GM19238 (cell line): ENCODE results near the gene B4GALNT3.

Source experiments
- DNase-seq: peaks from one replicate; pipeline ENCODE4 v3.0.0; 2011; ENCODE audit warnings: low spot score; ENCODE audit not compliant: insufficient read length

The B4GALNT3 gene

DNA sequence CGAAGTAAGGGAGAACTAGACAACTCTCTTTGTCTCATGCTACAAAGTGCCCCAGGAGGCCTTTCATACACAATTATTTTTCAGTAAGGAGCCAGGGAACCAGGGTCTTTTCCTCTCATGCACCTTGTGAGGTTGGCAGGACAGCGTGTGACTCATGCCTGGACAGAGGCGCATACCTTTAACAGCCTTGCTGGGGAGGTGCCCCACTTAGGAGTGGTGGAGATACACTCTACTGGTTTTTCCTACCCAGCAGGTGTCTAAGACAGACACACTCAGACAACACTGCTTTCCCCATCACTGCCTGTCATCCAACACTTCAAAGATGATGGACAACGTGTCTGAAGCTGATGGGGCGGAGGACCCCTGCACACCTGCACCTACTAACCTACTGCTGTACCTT lies 49.1 kb downstream of the B4GALNT3 start:
- DNase-seq, result no peak

- DNase-seq, result no peak
Observed at GRCh38 chr12:509500-509899, 49.8 kb downstream of the B4GALNT3 start.

DNA sequence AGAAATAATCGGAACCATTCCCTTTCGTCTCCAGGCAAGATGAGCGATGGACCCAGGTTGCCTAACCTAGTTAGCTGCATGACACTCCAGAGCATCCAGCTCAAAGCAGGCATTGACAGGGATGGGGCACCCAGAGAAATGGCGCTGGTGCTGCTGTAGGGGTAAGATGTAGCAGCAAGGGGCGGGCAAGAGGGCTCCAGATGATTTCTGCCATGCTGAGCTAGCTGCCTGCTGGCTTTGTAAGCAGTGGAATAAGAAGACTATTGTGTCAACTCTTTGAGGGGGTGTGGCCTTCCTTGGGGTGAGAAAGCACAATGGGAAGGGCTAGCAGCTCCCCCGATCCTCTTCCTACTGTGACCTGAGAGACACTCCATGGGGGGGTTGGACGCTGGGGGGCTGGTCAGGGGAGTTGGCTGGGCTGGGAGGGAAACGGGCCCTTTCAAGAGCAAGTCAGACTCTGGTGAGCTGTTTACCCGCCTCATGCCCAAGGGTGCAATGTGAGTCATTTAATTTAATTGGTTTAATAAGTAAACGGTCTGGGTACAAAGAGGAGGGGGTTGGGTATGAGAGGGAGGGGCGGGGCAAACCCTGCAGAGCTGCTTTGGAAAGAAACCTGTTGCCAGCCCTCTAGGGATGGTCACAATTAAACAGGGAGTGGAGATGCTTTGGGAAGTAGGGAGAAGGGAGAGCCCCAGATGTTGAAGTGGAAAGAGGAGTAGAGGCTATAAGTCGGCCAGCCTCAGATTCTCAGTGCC lies 50.5 kb downstream of the B4GALNT3 start:
- no peak for DNase-seq

DNA sequence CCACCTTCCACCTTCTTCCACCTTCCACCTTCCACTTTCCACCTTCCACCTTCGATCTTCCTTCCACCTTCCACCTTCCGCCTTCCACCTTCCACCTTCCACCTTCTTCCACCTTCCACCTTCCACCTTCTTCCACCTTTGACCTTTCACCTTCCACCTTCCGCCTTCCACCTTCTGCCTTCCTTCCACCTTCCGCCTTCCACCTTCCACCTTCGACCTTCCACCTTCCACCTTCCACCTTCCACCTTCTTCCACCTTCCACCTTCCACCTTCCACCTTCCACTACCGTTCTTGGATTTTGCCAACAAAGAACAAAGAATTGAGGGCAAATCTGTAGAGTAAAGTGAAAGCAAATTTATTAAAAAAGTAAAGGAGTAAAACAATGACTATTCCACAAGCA lies 53.2 kb downstream of the B4GALNT3 start:
- no peak for DNase-seq

GRCh38 chr12:513446-513845 lies 53.7 kb downstream of the B4GALNT3 start:
- DNase-seq, result no peak

DNA sequence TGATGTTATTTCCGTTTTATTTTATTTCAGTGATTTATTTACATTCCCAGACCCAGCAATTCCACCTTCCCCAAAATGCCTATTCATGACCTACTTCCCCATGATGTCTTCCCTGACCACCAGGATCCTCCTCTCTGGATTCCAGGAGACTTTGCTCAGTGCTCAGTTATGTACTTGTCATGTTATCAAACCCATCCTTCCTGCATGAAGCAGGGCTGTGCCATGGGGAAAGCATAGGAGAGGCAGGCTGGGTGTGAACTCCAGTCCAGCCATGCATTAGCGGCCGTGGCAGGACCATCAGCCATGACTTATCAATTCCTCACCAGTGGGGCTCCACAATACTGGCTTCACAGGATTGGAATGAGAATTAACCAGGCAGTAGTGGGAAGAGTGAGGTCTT lies 57.8 kb downstream of the B4GALNT3 start:
- no peak for DNase-seq

DNA sequence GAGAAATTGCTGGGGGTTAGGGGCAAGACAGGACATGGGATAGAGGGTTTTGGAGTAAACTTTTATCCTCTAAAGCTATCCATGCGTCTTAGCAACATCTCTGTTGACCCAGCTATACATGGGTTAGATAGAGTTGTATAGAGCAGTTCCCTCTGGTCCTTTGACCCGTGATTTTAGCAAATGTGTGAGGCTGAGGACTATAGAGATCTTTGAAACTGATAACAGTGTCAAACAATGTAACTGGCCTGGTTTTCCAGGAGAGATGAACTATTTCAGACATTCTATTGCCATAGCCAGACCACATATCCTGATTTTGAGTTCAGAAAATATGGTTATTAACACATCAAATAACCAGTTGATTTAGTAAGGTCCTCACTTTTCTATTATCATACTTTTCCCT lies 60.4 kb downstream of the B4GALNT3 start:
- no peak for DNase-seq

- DNase-seq, result no peak
Observed at GRCh38 chr12:522692-523378, 63.1 kb downstream of the B4GALNT3 start.

DNA sequence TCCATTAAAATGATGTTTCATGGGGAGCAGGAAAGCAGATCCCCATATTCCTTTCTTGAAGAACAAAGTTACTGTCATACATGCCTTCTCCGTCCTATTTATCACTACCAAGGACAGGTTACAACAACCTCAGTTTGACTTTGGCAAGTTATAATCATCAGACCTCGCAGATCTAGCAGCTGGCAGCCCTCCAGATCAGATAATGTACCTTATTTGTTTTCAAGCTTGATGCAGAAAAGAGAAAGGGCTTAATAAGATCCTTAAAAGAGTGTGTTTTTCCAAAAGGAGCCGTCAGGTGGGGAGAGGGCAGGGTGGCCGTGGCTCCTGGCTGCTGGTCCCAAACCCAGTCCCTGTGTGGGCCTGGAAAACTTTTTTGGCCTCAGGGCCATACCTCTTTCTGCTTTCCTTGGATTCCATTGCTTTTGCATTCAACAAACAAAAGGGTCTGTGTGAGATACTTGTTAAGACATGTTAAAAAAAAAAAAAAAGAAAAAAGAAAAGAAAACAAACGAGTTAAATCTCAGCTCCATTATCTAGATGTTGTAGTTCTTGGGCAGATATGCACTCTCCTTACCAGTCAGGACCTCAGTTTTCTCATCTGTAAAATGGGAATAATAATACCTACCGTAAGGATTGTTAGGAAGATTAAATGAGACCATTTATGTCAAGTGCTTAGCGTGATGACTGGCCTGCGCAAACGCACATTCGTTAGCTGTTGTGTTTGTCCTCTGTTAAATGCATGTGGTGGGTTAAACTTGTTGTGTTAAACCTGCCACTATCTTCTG lies 64.6 kb downstream of the B4GALNT3 start:
- DNase-seq, result no peak

GRCh38 chr12:526089-526488 lies 66.3 kb downstream of the B4GALNT3 start:
- DNase-seq, result no peak

GRCh38 chr12:527241-527640 lies 67.5 kb downstream of the B4GALNT3 start:
- no peak for DNase-seq

- DNase-seq, result no peak
Observed at GRCh38 chr12:527729-528128, 68.0 kb downstream of the B4GALNT3 start.

DNA sequence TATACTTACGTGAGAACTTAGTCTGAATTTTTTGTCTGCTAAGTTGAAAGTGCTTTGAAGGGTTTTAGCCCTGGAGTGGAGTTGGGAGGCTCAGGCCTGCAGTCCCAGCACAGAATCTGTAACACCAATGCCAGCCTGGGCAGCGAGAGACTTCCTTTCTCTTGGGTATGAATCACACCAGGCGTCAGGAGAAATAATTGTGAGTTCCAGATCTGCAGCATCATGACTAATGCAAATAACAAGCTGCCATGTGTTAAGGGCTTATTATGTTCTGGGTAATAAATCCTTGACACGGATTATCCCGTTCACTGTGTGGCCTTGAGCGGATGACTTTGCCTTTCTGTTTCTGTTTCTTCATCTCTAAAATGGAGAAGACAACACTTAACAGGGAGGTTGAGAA lies 70.6 kb downstream of the B4GALNT3 start:
- DNase-seq, result no peak

- DNase-seq, result no peak
Observed at GRCh38 chr12:530821-531220, 71.1 kb downstream of the B4GALNT3 start.

GRCh38 chr12:531951-532585 lies 72.3 kb downstream of the B4GALNT3 start:
- DNase-seq, result no peak

DNA sequence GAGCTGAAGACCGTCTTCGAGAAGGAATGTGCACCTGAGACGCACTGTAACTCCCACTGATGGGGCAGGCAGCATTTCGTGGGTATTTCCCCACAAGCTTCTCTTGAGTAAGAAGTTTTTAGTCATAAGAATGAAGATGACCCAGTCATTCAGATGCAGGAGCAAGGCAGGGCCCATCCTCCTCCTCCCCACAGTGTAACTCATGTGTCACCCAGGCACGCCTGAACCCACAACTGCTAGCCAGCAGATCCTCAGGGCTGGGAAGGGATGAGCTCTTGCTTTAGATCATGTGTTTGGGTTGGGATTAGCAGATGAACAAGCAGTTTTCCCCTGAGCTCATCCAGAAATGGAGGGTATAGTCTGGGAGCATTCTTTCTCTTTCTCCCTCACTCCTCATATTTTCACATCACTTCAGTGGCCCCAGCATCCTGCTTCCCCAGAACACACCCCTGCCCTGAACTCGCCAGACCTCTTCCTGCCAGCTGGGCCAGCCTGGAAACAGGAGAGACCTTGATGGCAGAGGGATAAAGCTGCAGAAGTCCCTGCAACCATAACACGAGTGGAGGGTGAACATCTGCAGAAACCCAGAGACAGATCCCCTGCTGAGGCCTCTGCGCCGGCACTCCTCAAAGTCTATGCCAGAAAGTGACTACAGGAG lies 73.3 kb downstream of the B4GALNT3 start:
- DNase-seq, result no peak

DNA sequence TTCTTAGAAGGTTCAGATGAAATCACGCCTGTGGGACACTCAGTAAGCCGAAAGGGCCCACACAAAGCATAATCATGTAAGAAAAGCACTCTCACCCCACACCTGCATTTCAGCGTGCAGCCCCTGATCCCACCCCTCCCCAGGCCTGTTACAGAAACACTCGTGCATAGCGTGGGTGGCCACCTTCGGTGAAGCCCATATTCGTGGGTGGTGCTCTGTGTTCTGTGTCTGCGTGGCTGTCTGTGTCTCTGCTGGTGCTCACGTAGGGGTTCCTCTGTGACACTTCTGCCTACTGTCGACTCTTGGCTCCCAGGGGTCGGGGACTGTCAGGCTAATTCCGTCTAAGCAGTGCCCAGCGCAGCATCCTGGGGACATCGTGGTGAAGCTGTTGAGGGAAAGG lies 74.0 kb downstream of the B4GALNT3 start:
- DNase-seq, result no peak

DNA sequence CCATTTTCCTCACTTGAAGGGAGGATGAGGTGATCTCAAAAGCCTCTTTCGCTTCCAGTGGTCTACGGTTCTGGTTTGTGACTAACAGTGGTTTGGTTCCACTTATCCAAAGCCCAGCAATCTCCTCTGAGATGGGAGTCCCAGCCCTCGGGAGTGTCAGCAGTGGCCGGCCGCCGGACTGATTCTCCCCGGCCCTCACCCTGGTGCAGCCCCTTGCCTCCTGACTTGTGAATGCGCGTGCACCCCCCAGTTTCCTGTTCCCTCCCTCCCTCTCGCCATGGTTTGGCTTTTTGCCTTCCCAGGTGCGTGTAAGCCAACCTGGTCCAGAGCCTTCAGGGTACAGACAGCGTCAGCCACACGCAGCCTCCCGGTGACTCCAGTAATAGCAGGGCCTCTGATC lies 74.5 kb downstream of the B4GALNT3 start:
- no peak for DNase-seq

GRCh38 chr12:535396-535795 lies 75.7 kb downstream of the B4GALNT3 start:
- DNase-seq, result no peak

DNA sequence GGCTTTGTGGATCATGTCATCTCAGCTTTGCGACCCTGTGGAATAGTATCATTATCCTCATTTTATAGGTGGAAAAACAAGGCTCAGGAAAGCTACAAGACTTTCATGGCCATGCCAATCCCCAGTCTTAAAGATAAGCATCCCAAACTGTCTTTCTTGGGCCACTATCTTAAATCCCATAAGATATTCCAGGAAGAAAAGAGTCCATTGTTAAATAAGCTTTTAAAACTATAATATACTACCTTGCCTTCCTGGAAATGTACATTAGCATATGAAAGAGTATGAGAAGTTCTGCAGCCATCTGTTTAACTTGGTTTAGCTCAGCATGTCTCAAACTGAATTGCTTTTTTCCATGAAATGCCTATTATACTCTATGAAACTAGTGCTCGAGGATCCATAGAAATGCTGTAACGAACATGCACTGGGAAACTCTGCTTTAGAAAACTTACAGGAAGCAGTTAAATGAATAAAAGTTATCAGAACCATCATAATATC lies 77.1 kb downstream of the B4GALNT3 start:
- no peak for DNase-seq

- DNase-seq, result no peak
Observed at GRCh38 chr12:537772-538171, 78.0 kb downstream of the B4GALNT3 start.
